HL-60 (cell line): ENCODE results near the gene PAAF1.

Experiments
- DNase-seq, 2 experiments: peaks; one replicate each; pipeline ENCODE4 v3.0.0-alpha.2; 2010 to 2020; ENCODE audit warnings: low read depth in 1 of 2, low spot score in 1 of 2
- H3K27ac ChIP-seq: fragments of 250-450 bp; sonication (Bioruptor Pico); replicated peaks from 2 replicates; pipeline ENCODE4 v1.5.1; 2020; ENCODE audit warnings: mild to moderate bottlenecking, moderate library complexity
- H3K27me3 ChIP-seq: fragments of 250-450 bp; sonication (Bioruptor Pico); 2 replicates; pipeline ENCODE4 v1.5.1; 2021; ENCODE audit warnings: mild to moderate bottlenecking, moderate library complexity; ENCODE audit not compliant: insufficient read depth, poor library complexity, severe bottlenecking
- H3K4me3 ChIP-seq: replicated peaks from 2 replicates; pipeline ENCODE4 v1.5.1; 2011; ENCODE audit warnings: mild to moderate bottlenecking, control low read depth, low read length; ENCODE audit not compliant: insufficient read depth
- CTCF ChIP-seq: IDR thresholded peaks from one replicate; pipeline ENCODE4 v1.5.1; 2011; ENCODE audit warnings: low read length, control low read depth, inconsistent platforms; ENCODE audit not compliant: insufficient read depth
- GABPA ChIP-seq: IDR thresholded peaks from 2 replicates; pipeline ENCODE4 v1.6.1; 2012; ENCODE audit warnings: low read depth
- POLR2AphosphoS5 ChIP-seq: IDR thresholded peaks from 2 replicates; pipeline ENCODE4 v1.6.1; 2012; ENCODE audit warnings: low read depth
- REST ChIP-seq: IDR thresholded peaks from 2 replicates; pipeline ENCODE4 v1.6.1; 2012; ENCODE audit warnings: low read depth; ENCODE audit not compliant: insufficient replicate concordance
- SPI1 ChIP-seq: IDR thresholded peaks from 2 replicates; pipeline ENCODE4 v1.6.1; 2012; ENCODE audit warnings: low read depth, mild to moderate bottlenecking, borderline replicate concordance

PAAF1 gene

GRCh38 chr11:73838443-73839122 is 38.2 kb upstream of the PAAF1 start:
- no peaks in the 10 kb centered on the region for H3K27me3 ChIP-seq
- H3K4me3 ChIP-seq: no peak overlapping the region
- H3K27ac ChIP-seq: no peak overlapping the region
- no peak for DNase-seq
- no peak for TF ChIP-seq CTCF
- TF ChIP-seq SPI1: no peak
- TF ChIP-seq REST: no peak
- no peak for TF ChIP-seq GABPA
- no peak for TF ChIP-seq POLR2AphosphoS5

GRCh38 chr11:73839123-73839457 is 37.7 kb upstream of the PAAF1 start:
- Histone ChIP-seq H3K27me3 (no peaks in the 10 kb centered on the region), H3K27ac (no peak overlapping the region), H3K4me3 (no peak overlapping the region)
- no peak for DNase-seq
- TF ChIP-seq POLR2AphosphoS5: no peak
- TF ChIP-seq CTCF: no peak
- no peak for TF ChIP-seq SPI1
- no peak for TF ChIP-seq GABPA
- no peak for TF ChIP-seq REST

- Histone ChIP-seq H3K4me3 (no peak overlapping the region), H3K27ac (no peak overlapping the region), H3K27me3 (no peaks in the 10 kb centered on the region)
- DNase-seq: peak; percentile 38 to 54
- no peak for TF ChIP-seq REST
- TF ChIP-seq SPI1: peak; percentile 50; the same call in 1 of the 2 replicates
- no peak for TF ChIP-seq CTCF
Observed at GRCh38 chr11:73851046-73851764, 25.6 kb upstream of the PAAF1 start.
